Colonic mucosa (tissue), 4 donors: ENCODE measurements around the gene TMA7. TPM values are rescaled to one million over a fixed set of nuclear protein-coding genes. Genes with fewer than 3 reads are reported as not detected.

Experiments
- DNase-seq: peaks from one replicate; pipeline ENCODE4 v3.0.0-alpha.2; 2020
- H3K27ac ChIP-seq: fragments of 200-600 bp; one replicate; pipeline ENCODE4 v1.8.0; 2021
- H3K27me3 ChIP-seq: fragments of 200-600 bp; one replicate; pipeline ENCODE4 v1.8.0; 2021
- H3K36me3 ChIP-seq: fragments of 200-600 bp; one replicate; pipeline ENCODE4 v1.8.0; 2021
- H3K4me1 ChIP-seq: fragments of 200-600 bp; one replicate; pipeline ENCODE4 v1.8.0; 2021; ENCODE audit warnings: mild to moderate bottlenecking
- H3K4me3 ChIP-seq: fragments of 200-600 bp; one replicate; pipeline ENCODE4 v1.8.0; 2021
- H3K9ac ChIP-seq, 2 donors: one replicate each; pipeline ENCODE4 v1.7.0; 2013; ENCODE audit warnings: control low read depth in 2 of 2, low read depth in 2 of 2, low read length in 2 of 2
- H3K9me3 ChIP-seq: fragments of 200-600 bp; one replicate; pipeline ENCODE4 v1.8.0; 2021
- CTCF ChIP-seq: fragments of 200-600 bp; IDR thresholded peaks from one replicate; pipeline ENCODE4 v1.8.0; 2022; ENCODE audit warnings: antibody characterized with exemption, mild to moderate bottlenecking
- intact Hi-C: fragments of 100-400 bp; cut with DNase I; formaldehyde crosslinking; loops from one replicate; pipeline ENCODE4 v1.14.1; 2022
- total RNA-seq, 2 donors: library from RNA; stranded (reverse); fragmentation: NEBNext Ultra II Directional in 1 of 2; extraction: Animal tissue kit (Norgen Biotek cat#: 25700) in 1 of 2; gene quantifications; one replicate each; pipeline ENCODE4 v1.2.1, GENCODE V29; 2021
- donor health status: healthy.
- donor health status: DM: no; HTN: no; CAD: no.
- donor health status: DM: no; HTN: no; CAD: no.

The TMA7 gene
- total RNA-seq, 2 donors from 2014 or later, result 185 to 259 TPM

GRCh38 chr3:48410205-48411040, 29.6 kb upstream of the TMA7 start:
- H3K27ac ChIP-seq, result no peak overlapping the region

GRCh38 chr3:48411041-48411588, 28.9 kb upstream of the TMA7 start:
- Histone ChIP-seq H3K36me3 (peaks cover 14% of the 10 kb centered on the region), H3K9ac (no peak overlapping the region), H3K27ac (no peak overlapping the region), H3K9me3 (no peaks in the 10 kb centered on the region), H3K4me1 (no peaks in the 10 kb centered on the region), H3K27me3 (no peaks in the 10 kb centered on the region), H3K4me3 (no peak overlapping the region)
- DNase-seq, result no peak
- no peak for TF ChIP-seq CTCF
- intact Hi-C loops, result no loop called here

More at GRCh38 chr3:48410205-48411040, 29.6 kb upstream of the TMA7 start:
- DNase-seq, result peak; percentile 14
- TF ChIP-seq CTCF, result no peak
- Histone ChIP-seq H3K4me1 (no peaks in the 10 kb centered on the region), H3K4me3 (no peak overlapping the region), H3K9me3 (no peaks in the 10 kb centered on the region), H3K36me3 (peaks cover 14% of the 10 kb centered on the region), H3K27me3 (no peaks in the 10 kb centered on the region), H3K9ac (no peak overlapping the region)
- intact Hi-C loops, result no loop called here

- Histone ChIP-seq H3K9me3 (no peaks in the 10 kb centered on the region), H3K4me3 (no peak overlapping the region), H3K36me3 (peaks cover 14% of the 10 kb centered on the region), H3K9ac (no peak overlapping the region), H3K27ac (no peak overlapping the region), H3K27me3 (no peaks in the 10 kb centered on the region), H3K4me1 (no peaks in the 10 kb centered on the region)
- no peak for DNase-seq
- intact Hi-C loops, result no loop called here
- no peak for TF ChIP-seq CTCF
Measured at GRCh38 chr3:48411606-48412374, 28.3 kb upstream of the TMA7 start.

GRCh38 chr3:48412375-48413001, 27.6 kb upstream of the TMA7 start:
- Histone ChIP-seq H3K27me3 (no peaks in the 10 kb centered on the region), H3K4me3 (no peak overlapping the region), H3K27ac (no peak overlapping the region), H3K9ac (no peak overlapping the region), H3K4me1 (no peaks in the 10 kb centered on the region), H3K9me3 (no peaks in the 10 kb centered on the region), H3K36me3 (peaks cover 14% of the 10 kb centered on the region)
- intact Hi-C loops, result no loop called here
- TF ChIP-seq CTCF, result no peak
- DNase-seq, result no peak

GRCh38 chr3:48413086-48413485, 27.0 kb upstream of the TMA7 start:
- no peak overlapping the region for H3K9ac ChIP-seq
- no peaks in the 10 kb centered on the region for H3K9me3 ChIP-seq
- DNase-seq, result no peak
- no peaks in the 10 kb centered on the region for H3K4me1 ChIP-seq
- intact Hi-C loops, result no loop called here
- H3K27me3 ChIP-seq, result no peaks in the 10 kb centered on the region
- no peak for TF ChIP-seq CTCF
- H3K4me3 ChIP-seq, result no peak overlapping the region
- peaks cover 14% of the 10 kb centered on the region for H3K36me3 ChIP-seq
- H3K27ac ChIP-seq, result no peak overlapping the region
